ENCODE measurements around the gene OTOG. TPM values are rescaled to one million over a fixed set of nuclear protein-coding genes. Genes with fewer than 3 reads are reported as not detected.
A peak's percentile ranks its signal among the peaks of the same experiment; 100 is the strongest.

The OTOG gene
- total and polyA plus RNA-seq, 4 donors = 0.11 TPM; not detected in 3

GRCh38 chr11:17560281-17561110 is 13.4 kb downstream of the OTOG start:
- no peak for TF ChIP-seq CTCF (IDR thresholded peaks at IDR 0.05; ENCODE audit: control extremely low read depth, extremely low read depth)
- Histone ChIP-seq H3K9ac (ENCODE audit: insufficient read depth in 1 of 2, low read length in 2 of 2) (no peak overlapping the region), H3K9me3 (ENCODE audit: control insufficient read depth in 4 of 4, insufficient read depth in 3 of 4, low read length in 3 of 4) (no peaks in the 10 kb centered on the region), H3K4me1 (ENCODE audit: control insufficient read depth in 5 of 5, insufficient read depth in 5 of 5, low read length in 5 of 5) (peaks cover 0 to 3% (median 0%) of the 10 kb centered on the region in 5 donors), H3K27me3 (ENCODE audit: control insufficient read depth in 3 of 3, insufficient read depth in 3 of 3, low read length in 2 of 3) (no peaks in the 10 kb centered on the region), H3K4me3 (no peak overlapping the region), H3K27ac (ENCODE audit: low read depth in 1 of 2, low read length in 1 of 2) (no peak overlapping the region), H3K36me3 (ENCODE audit: control insufficient read depth in 4 of 4, insufficient read depth in 4 of 4, low read length in 4 of 4) (no peaks in the 10 kb centered on the region)
- DNase-seq (peak in 1 of 3 donors; percentile 10), ATAC-seq (ENCODE audit: insufficient read depth, low FRiP score) (no peak)
- 65 to 75% methylated on average over 12 of the region's 12 CpGs for WGBS, 2 donors

- Histone ChIP-seq H3K4me3 (no peak overlapping the region), H3K9ac (ENCODE audit: insufficient read depth in 1 of 2, low read length in 2 of 2) (no peak overlapping the region), H3K27me3 (ENCODE audit: control insufficient read depth in 3 of 3, insufficient read depth in 3 of 3, low read length in 2 of 3) (no peaks in the 10 kb centered on the region), H3K36me3 (ENCODE audit: control insufficient read depth in 4 of 4, insufficient read depth in 4 of 4, low read length in 4 of 4) (no peaks in the 10 kb centered on the region), H3K4me1 (ENCODE audit: control insufficient read depth in 5 of 5, insufficient read depth in 5 of 5, low read length in 5 of 5) (peaks cover 0 to 3% (median 0%) of the 10 kb centered on the region in 5 donors), H3K27ac (ENCODE audit: low read depth in 1 of 2, low read length in 1 of 2) (no peak overlapping the region), H3K9me3 (ENCODE audit: control insufficient read depth in 4 of 4, insufficient read depth in 3 of 4, low read length in 3 of 4) (no peaks in the 10 kb centered on the region)
- peak in 1 of 3 donors; percentile 6 for DNase-seq
- no peak for TF ChIP-seq CTCF (IDR thresholded peaks at IDR 0.05; ENCODE audit: control extremely low read depth, extremely low read depth)
- no peak for ATAC-seq (ENCODE audit: insufficient read depth, low FRiP score)
- WGBS, 2 donors = 93 to 94% methylated on average over 4 of the region's 4 CpGs
Observed at GRCh38 chr11:17561111-17561415, 14.0 kb downstream of the OTOG start.

- TF ChIP-seq CTCF (IDR thresholded peaks at IDR 0.05; ENCODE audit: control extremely low read depth, extremely low read depth) = no peak
Observed at GRCh38 chr11:17561526-17561925, 14.5 kb downstream of the OTOG start.

More at GRCh38 chr11:17561526-17561925, 14.5 kb downstream of the OTOG start:
- Histone ChIP-seq H3K9me3 (ENCODE audit: control insufficient read depth in 4 of 4, insufficient read depth in 3 of 4, low read length in 3 of 4) (no peaks in the 10 kb centered on the region), H3K27me3 (ENCODE audit: control insufficient read depth in 3 of 3, insufficient read depth in 3 of 3, low read length in 2 of 3) (no peaks in the 10 kb centered on the region), H3K9ac (ENCODE audit: insufficient read depth in 1 of 2, low read length in 2 of 2) (no peak overlapping the region), H3K4me3 (no peak overlapping the region), H3K4me1 (ENCODE audit: control insufficient read depth in 5 of 5, insufficient read depth in 5 of 5, low read length in 5 of 5) (peaks cover 0 to 3% (median 0%) of the 10 kb centered on the region in 5 donors), H3K27ac (ENCODE audit: low read depth in 1 of 2, low read length in 1 of 2) (no peak overlapping the region), H3K36me3 (ENCODE audit: control insufficient read depth in 4 of 4, insufficient read depth in 4 of 4, low read length in 4 of 4) (no peaks in the 10 kb centered on the region)
- DNase-seq (no peak), ATAC-seq (ENCODE audit: insufficient read depth, low FRiP score) (no peak)
- 94% methylated on average over 9 of the region's 9 CpGs for WGBS, 2 donors
